Colonic mucosa (tissue), 4 donors: ENCODE results near the gene CABLES1. TPM values are rescaled to one million over a fixed set of nuclear protein-coding genes. Genes with fewer than 3 reads are reported as not detected.

Experiments
- DNase-seq: peaks from one replicate; pipeline ENCODE4 v3.0.0-alpha.2; 2020
- H3K27ac ChIP-seq: fragments of 200-600 bp; one replicate; pipeline ENCODE4 v1.8.0; 2021
- H3K27me3 ChIP-seq: fragments of 200-600 bp; one replicate; pipeline ENCODE4 v1.8.0; 2021
- H3K36me3 ChIP-seq: fragments of 200-600 bp; one replicate; pipeline ENCODE4 v1.8.0; 2021
- H3K4me1 ChIP-seq: fragments of 200-600 bp; one replicate; pipeline ENCODE4 v1.8.0; 2021; ENCODE audit warnings: mild to moderate bottlenecking
- H3K4me3 ChIP-seq: fragments of 200-600 bp; one replicate; pipeline ENCODE4 v1.8.0; 2021
- H3K9ac ChIP-seq, 2 donors: one replicate each; pipeline ENCODE4 v1.7.0; 2013; ENCODE audit warnings: control low read depth in 2 of 2, low read depth in 2 of 2, low read length in 2 of 2
- H3K9me3 ChIP-seq: fragments of 200-600 bp; one replicate; pipeline ENCODE4 v1.8.0; 2021
- CTCF ChIP-seq: fragments of 200-600 bp; IDR thresholded peaks from one replicate; pipeline ENCODE4 v1.8.0; 2022; ENCODE audit warnings: antibody characterized with exemption, mild to moderate bottlenecking
- intact Hi-C: fragments of 100-400 bp; cut with DNase I; formaldehyde crosslinking; loops from one replicate; pipeline ENCODE4 v1.14.1; 2022
- total RNA-seq, 2 donors: library from RNA; stranded (reverse); fragmentation: NEBNext Ultra II Directional in 1 of 2; extraction: Animal tissue kit (Norgen Biotek cat#: 25700) in 1 of 2; gene quantifications; one replicate each; pipeline ENCODE4 v1.2.1, GENCODE V29; 2021
- donor health status: healthy.
- donor health status: DM: no; HTN: no; CAD: no.
- donor health status: DM: no; HTN: no; CAD: no.

CABLES1 gene
- total RNA-seq, 2 donors from 2014 or later, result 4.2 to 6.2 TPM

- Histone ChIP-seq H3K27me3 (no peaks in the 10 kb centered on the region), H3K9ac (no peak overlapping the region), H3K9me3 (no peaks in the 10 kb centered on the region), H3K4me3 (no peak overlapping the region), H3K27ac (no peak overlapping the region), H3K36me3 (no peaks in the 10 kb centered on the region), H3K4me1 (peaks cover 11% of the 10 kb centered on the region)
- intact Hi-C loops, result no loop called here
- DNase-seq, result no peak
- no peak for TF ChIP-seq CTCF
These were observed 11.7 kb downstream of the CABLES1 start for GRCh38 chr18:23146861-23147469.

- no peak overlapping the region for H3K27ac ChIP-seq
- H3K27me3 ChIP-seq, result no peaks in the 10 kb centered on the region
- H3K9ac ChIP-seq, result no peak overlapping the region
- intact Hi-C loops, result no loop called here
- H3K4me1 ChIP-seq, result no peaks in the 10 kb centered on the region
- no peak for TF ChIP-seq CTCF
- H3K9me3 ChIP-seq, result no peaks in the 10 kb centered on the region
- no peaks in the 10 kb centered on the region for H3K36me3 ChIP-seq
- no peak for DNase-seq
- H3K4me3 ChIP-seq, result no peak overlapping the region
These were observed 13.1 kb downstream of the CABLES1 start for GRCh38 chr18:23148382-23148781.

GRCh38 chr18:23149570-23149969 is 14.3 kb downstream of the CABLES1 start:
- DNase-seq, result no peak
- Histone ChIP-seq H3K27ac (no peak overlapping the region), H3K36me3 (no peaks in the 10 kb centered on the region), H3K9me3 (no peaks in the 10 kb centered on the region), H3K9ac (no peak overlapping the region), H3K4me1 (no peaks in the 10 kb centered on the region), H3K4me3 (no peak overlapping the region), H3K27me3 (no peaks in the 10 kb centered on the region)
- no peak for TF ChIP-seq CTCF
- intact Hi-C loops, result no loop called here

GRCh38 chr18:23151414-23152099 is 16.3 kb downstream of the CABLES1 start:
- Histone ChIP-seq H3K36me3 (no peaks in the 10 kb centered on the region), H3K9ac (no peak overlapping the region), H3K4me3 (no peak overlapping the region), H3K27me3 (no peaks in the 10 kb centered on the region), H3K9me3 (no peaks in the 10 kb centered on the region), H3K4me1 (no peaks in the 10 kb centered on the region), H3K27ac (no peak overlapping the region)
- no peak for TF ChIP-seq CTCF
- intact Hi-C loops, result no loop called here
- DNase-seq, result no peak

- Histone ChIP-seq H3K9me3 (no peaks in the 10 kb centered on the region), H3K9ac (no peak overlapping the region), H3K27ac (no peak overlapping the region), H3K4me3 (no peak overlapping the region), H3K4me1 (no peaks in the 10 kb centered on the region), H3K27me3 (no peaks in the 10 kb centered on the region), H3K36me3 (no peaks in the 10 kb centered on the region)
- intact Hi-C loops, result no loop called here
- DNase-seq, result no peak
- no peak for TF ChIP-seq CTCF
These were observed 18.7 kb downstream of the CABLES1 start for GRCh38 chr18:23154030-23154429.
